ENCODE data around the gene CLMP.
A peak's percentile ranks its signal among the peaks of the same experiment; 100 is the strongest.

CLMP gene

DNA sequence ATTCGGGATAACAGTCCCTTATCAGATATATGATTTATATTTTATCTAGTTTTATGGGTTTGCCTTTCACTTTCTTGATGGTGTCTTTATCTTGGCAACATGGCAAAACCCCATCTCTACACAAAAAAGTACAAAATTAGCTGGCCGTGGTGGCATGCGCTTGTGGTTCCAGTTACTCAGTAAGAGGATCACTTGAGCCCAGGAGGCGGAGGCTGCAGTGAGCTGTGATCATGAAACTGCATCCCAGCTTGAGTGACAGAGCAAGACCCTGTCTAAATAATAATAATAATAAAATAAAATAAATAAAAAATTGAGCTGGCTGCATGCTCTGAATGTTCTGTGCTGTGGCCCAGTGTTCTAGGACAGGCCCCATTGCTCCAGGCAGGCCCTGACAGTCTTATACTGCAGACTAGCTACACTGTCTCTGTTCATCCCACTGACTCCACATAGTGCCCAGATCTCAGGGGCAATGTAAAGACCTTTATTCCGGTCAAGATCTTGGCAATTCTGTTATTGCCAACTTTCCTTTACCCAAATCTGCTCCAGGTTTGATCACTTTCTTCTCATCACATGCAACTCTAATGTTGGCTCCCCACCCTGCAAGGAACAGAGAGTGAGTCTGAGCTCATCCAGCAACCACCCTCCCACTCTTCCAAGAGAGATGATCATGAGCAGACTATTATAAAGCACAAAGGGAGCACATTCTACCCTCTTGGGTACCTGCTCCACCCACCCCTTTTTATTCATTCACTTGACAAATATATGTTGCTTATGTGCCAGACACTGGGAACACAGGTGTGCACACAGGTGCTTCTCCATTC lies 141.9 kb downstream of the CLMP start:
- DNase-seq, result peak in 1 of 2 experiments; percentile 35

DNA sequence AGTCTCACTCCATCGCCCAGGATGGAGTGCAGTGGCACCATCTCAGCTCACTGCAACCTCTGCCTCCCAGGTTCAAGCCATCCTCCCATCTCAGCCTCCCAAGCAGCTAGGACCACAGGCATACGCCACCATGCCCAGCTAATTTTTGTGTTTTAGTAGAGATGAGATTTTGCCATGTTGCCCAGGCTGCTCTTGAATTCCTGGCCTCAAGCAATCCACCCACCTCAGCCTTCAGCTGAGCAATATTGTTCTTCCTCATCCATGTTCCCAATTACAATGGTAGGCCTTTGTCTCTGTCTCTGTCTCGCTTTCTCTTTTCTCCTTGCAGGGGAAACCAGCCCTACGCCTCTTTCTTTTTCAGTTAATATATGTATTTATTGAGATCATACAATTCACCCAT lies 143.4 kb downstream of the CLMP start:
- no peak for DNase-seq

GRCh38 chr11:123051146-123051545 lies 143.9 kb downstream of the CLMP start:
- DNase-seq, result no peak

GRCh38 chr11:123047947-123048293 lies 147.1 kb downstream of the CLMP start:
- DNase-seq, result no peak

DNA sequence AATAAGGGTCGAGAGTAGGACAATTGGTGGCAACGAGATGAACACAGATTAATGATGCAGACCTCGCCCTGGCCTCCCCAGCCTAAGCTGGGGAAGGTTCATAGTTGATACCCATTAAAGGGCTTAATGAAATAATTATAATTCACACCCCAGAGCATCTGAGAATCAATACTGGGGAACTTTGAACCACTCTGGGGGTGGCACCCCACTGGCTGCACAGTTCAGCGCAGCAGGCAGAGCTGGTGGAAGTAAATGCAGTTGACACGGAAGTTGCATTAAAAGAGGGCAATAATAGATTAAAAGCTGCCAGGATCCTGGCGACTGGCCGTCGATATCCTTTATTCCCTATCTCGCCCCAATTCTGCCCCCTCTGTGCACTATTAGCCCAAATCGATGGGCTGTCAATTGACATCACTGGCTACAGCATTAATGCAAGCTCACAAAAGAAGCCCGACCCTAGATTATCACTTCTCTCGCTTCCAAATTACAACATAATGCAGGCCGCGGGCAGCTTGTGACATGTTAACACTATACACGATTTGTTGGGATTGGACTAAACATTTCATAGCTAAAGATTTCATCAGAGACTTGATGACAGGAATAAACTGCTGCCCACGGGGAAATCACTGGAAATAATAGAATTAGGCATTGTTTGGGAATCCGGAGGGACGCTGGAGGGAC lies 147.6 kb downstream of the CLMP start:
- no peak for DNase-seq

- no peak for DNase-seq
Observed at GRCh38 chr11:123046473-123047259, 148.4 kb downstream of the CLMP start.

DNA sequence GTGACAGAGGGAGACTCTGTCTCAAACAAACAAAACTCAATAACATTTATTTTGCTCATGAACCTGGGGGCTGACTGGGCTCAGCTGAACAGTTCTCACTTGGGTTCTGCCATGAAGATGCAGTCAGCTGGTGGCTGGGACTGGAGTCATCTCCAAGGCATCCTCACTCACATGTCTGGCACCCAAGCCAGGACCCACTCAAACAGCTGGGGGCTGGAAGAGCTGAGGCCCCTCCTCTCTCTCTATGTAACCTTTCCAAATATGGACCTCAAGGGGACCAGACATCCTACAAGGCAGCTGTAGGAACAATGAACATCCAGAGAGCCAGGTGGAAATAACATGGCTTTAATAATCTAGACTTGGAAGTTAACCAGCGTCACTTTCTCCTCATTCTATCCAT lies 149.9 kb downstream of the CLMP start:
- DNase-seq, result no peak

DNA sequence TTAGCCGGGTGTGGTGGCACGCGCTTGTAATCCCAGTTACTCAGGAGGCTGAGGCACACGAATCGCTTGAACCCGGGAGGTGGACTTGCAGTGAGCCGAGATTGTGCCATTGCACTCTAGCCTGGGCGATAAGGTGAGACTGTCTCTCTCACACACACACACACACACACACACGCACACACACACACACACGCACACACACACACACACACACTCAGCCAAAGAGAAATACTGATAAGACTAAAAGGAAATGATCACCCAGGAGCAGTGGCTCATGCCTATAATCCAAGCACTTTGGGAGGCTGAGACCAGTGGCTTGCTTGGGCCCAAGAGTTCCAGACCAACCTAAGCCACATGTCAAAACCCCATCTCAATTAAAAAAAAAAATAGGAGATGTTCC lies 153.9 kb downstream of the CLMP start:
- no peak for DNase-seq

GRCh38 chr11:123040111-123040432 lies 155.0 kb downstream of the CLMP start:
- no peak for DNase-seq

DNA sequence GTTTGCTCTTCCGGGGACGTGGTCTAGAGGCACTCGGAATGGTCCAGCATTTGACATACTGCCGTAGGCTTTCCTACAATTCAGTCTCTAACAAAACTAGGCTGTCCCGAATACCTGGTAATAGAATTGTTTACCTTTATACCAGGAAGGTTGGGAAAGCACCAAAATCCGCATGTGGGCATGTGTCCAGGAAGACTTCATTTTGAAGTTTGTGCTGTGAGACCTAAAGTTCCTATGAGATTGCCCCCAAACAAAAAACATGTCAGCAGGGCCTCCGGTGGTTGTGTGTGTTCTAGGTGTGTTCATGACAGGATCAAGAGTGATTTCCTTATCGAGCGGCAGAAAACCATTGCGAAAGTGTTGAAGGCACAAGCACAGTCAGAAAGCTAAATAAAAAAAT lies 159.2 kb downstream of the CLMP start:
- no peak for DNase-seq

DNA sequence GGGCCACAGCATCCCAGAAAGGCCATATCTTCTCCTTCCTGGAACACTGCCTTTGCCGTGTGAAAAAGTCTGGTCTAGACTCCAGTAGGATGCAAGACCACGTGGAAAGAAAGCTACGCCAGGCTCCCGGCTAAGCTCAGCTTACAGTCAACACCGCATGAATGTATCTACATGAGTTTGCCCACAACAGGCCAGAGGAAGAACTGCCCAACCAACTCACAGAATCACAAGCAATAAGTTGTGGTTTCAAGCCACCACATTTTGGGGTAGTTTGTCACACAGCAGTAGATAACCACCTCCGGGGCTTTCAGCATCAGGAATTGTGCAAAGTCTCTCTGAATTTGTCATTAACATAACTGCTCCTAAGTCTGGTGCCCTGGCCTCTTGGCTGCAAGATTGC lies 160.5 kb downstream of the CLMP start:
- DNase-seq, result no peak

DNA sequence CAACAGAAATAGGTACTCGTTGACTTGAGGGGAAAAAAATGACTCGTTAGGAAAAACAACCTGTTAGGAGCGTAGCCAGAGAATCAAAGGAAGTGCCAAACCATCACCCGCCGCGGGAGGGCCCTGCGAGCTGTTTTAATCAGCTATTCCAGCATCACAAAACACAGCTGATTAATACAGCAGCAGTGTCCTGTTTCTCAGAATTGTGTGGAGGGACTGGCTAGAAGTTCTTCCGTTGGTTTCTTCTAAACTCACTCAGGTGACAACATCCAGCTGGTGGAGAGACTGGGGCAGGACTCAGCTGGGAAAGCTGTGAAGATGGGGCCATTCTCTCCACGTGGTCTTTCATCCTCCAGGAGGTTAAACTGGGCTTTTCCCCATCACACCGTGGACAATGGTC lies 161.2 kb downstream of the CLMP start:
- peak in 1 of 2 experiments; percentile 22 for DNase-seq

- no peak for DNase-seq
Observed at GRCh38 chr11:123030517-123030916, 164.5 kb downstream of the CLMP start.

DNA sequence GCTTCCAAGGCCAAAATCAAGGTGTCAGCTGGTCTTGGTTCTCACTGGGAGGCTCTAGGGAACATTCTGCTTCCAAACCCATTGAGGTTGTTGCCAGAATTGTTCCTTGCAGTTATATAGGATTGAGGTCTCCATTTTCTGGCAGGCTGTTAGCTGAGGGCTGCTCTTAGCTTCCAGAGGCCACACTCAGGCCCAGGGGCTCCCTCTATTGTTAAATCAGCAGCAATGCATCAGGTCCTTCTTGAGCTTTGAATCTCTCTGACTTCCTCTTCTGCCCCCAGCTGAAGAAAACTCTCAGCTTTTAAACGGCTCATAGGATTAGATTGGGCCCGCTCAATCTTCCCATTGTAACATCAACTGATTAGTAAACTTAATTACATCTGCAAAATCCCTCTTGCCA lies 174.1 kb downstream of the CLMP start:
- DNase-seq, result peak; percentile 9 to 32

All from activated CD4-positive, alpha-beta T cell treated with anti-CD3 and anti-CD28 coated beads, Interleukin-2, amount 50 U/mL, for 48 hours (primary cell).